GM23248 (cell line): ENCODE results near the gene ISY1. TPM values are rescaled to one million over a fixed set of nuclear protein-coding genes. Genes with fewer than 3 reads are reported as not detected.

ENCODE experiments used
- DNase-seq: peaks from one replicate; pipeline ENCODE4 v3.0.0-alpha.2; 2015
- H2AFZ ChIP-seq: fragments of 200-600 bp; sonication (generic); 2 replicates; pipeline ENCODE4 v1.6.1; 2016; ENCODE audit warnings: antibody characterized with exemption
- H3F3A ChIP-seq: fragments of 200-600 bp; sonication (generic); 2 replicates; pipeline ENCODE4 v1.6.1; 2016; ENCODE audit warnings: mild to moderate bottlenecking, antibody characterized with exemption, mixed run types; ENCODE audit not compliant: insufficient read depth
- H3K27ac ChIP-seq: fragments of 200-600 bp; sonication (generic); 2 replicates; pipeline ENCODE4 v1.5.1; 2016; ENCODE audit warnings: mild to moderate bottlenecking
- H3K27me3 ChIP-seq: fragments of 200-600 bp; sonication (generic); replicated peaks from 2 replicates; pipeline ENCODE4 v1.6.1; 2016; ENCODE audit warnings: mild to moderate bottlenecking; ENCODE audit not compliant: insufficient read depth
- H3K36me3 ChIP-seq: fragments of 200-600 bp; sonication (generic); 2 replicates; pipeline ENCODE4 v1.6.1; 2016; ENCODE audit warnings: low read depth, mild to moderate bottlenecking
- H3K4me1 ChIP-seq: fragments of 200-600 bp; sonication (generic); 2 replicates; pipeline ENCODE4 v1.6.1; 2016; ENCODE audit warnings: mild to moderate bottlenecking; ENCODE audit not compliant: insufficient read depth
- H3K4me2 ChIP-seq: fragments of 200-600 bp; sonication (generic); one replicate; pipeline ENCODE4 v1.6.1; 2016; ENCODE audit warnings: mild to moderate bottlenecking; ENCODE audit not compliant: unreplicated experiment
- H3K4me3 ChIP-seq: fragments of 200-600 bp; sonication (generic); 2 replicates; pipeline ENCODE4 v1.5.1; 2016; ENCODE audit warnings: mild to moderate bottlenecking
- H3K79me2 ChIP-seq: fragments of 200-600 bp; sonication (generic); 2 replicates; pipeline ENCODE4 v1.6.1; 2016; ENCODE audit warnings: mild to moderate bottlenecking; ENCODE audit not compliant: insufficient read depth
- H3K9ac ChIP-seq: fragments of 200-600 bp; sonication (generic); 2 replicates; pipeline ENCODE4 v1.6.1; 2016; ENCODE audit warnings: mild to moderate bottlenecking
- H3K9me2 ChIP-seq: fragments of 200-600 bp; sonication (generic); 2 replicates; pipeline ENCODE4 v1.6.1; 2016; ENCODE audit warnings: mixed run types, mild to moderate bottlenecking, moderate library complexity; ENCODE audit not compliant: insufficient read depth
- H3K9me3 ChIP-seq: fragments of 200-600 bp; sonication (generic); one replicate; pipeline ENCODE4 v1.6.1; 2017; ENCODE audit warnings: low read depth
- H4K20me1 ChIP-seq: fragments of 200-600 bp; sonication (generic); 2 replicates; pipeline ENCODE4 v1.6.0; 2016; ENCODE audit not compliant: insufficient read depth
- EZH2 ChIP-seq: fragments of 200-600 bp; sonication (generic); IDR thresholded peaks from 2 replicates; pipeline ENCODE4 v1.6.1; 2018; ENCODE audit warnings: antibody characterized with exemption, mild to moderate bottlenecking; ENCODE audit not compliant: insufficient read depth, poor library complexity, severe bottlenecking
- EZH2phosphoT487 ChIP-seq: fragments of 200-600 bp; sonication (generic); IDR thresholded peaks from 2 replicates; pipeline ENCODE4 v1.6.1; 2018; ENCODE audit warnings: antibody characterized with exemption, moderate library complexity, mild to moderate bottlenecking, low read depth; ENCODE audit not compliant: insufficient read depth
- WGBS, 2 experiments: methylation state at CpG; one replicate each; pipeline ENCODE4 v1.1.6; 2015 to 2017; ENCODE audit warnings: low lambda C conversion rate in 2 of 2, low coverage in 1 of 2; ENCODE audit errors: missing lambda C conversion rate in 2 of 2; 5-methylcytosine and 5-hydroxymethylcytosine counted together
- in situ Hi-C: fragments of 300-500 bp; cut with MboI; formaldehyde crosslinking; loops from 2 replicates; pipeline ENCODE4 v1.15.0; 2020
- polyA plus RNA-seq: library from polyadenylated mRNA; unstranded; fragments of >200 nt; fragmentation: Nextera tagmentation; extraction: Ambion mirVana; gene quantifications from 2 replicates; pipeline ENCODE4 v1.2.1, GENCODE V29; 2016
- total RNA-seq: library from RNA; depleted of rRNA; stranded (reverse); fragments of >200 nt; shearing (Covaris generic); gene quantifications from 2 replicates; pipeline ENCODE4 v1.2.3, GENCODE V29; 2014; rRNA removed

Gene ISY1
- total and polyA plus RNA-seq, 2 experiments from 2014 or later, result 33.8 to 51.3 TPM

- H3K9ac ChIP-seq, result no peak overlapping the region
- H3F3A ChIP-seq, result no peaks in the 10 kb centered on the region
- no peak overlapping the region for H3K27ac ChIP-seq
- no peaks in the 10 kb centered on the region for H3K27me3 ChIP-seq
- no peaks in the 10 kb centered on the region for H3K36me3 ChIP-seq
- DNase-seq, result no peak
- H2AFZ ChIP-seq, result no peak overlapping the region
- in situ Hi-C loops, result no loop called here
- 95% methylated on average over 12 of the region's 12 CpGs for WGBS, 2 experiments
- TF ChIP-seq EZH2 (no peak), EZH2phosphoT487 (no peak)
- no peaks in the 10 kb centered on the region for H3K9me2 ChIP-seq
- no peaks in the 10 kb centered on the region for H4K20me1 ChIP-seq
- H3K9me3 ChIP-seq, result no peaks in the 10 kb centered on the region
- H3K4me1 ChIP-seq, result peaks cover 2% of the 10 kb centered on the region; the same call in 1 of the 2 replicates
- no peak overlapping the region for H3K4me2 ChIP-seq
- no peaks in the 10 kb centered on the region for H3K79me2 ChIP-seq
- H3K4me3 ChIP-seq, result no peak overlapping the region
Measured at GRCh38 chr3:129085165-129085715, 75.6 kb downstream of the ISY1 start.

- Histone ChIP-seq H3K9me3 (no peaks in the 10 kb centered on the region), H3K9ac (no peak overlapping the region), H4K20me1 (no peaks in the 10 kb centered on the region), H3K4me3 (no peak overlapping the region), H3K27me3 (no peaks in the 10 kb centered on the region), H3K79me2 (no peaks in the 10 kb centered on the region), H3K4me2 (no peak overlapping the region), H3K36me3 (no peaks in the 10 kb centered on the region), H3F3A (no peaks in the 10 kb centered on the region), H3K27ac (no peak overlapping the region), H2AFZ (no peak overlapping the region), H3K4me1 (peaks cover 2% of the 10 kb centered on the region; the same call in 1 of the 2 replicates), H3K9me2 (no peaks in the 10 kb centered on the region)
- TF ChIP-seq EZH2phosphoT487, result no peak
- no peak for TF ChIP-seq EZH2
- DNase-seq, result no peak
- 67 to 73% methylated on average over 6 of the region's 6 CpGs for WGBS, 2 experiments
- in situ Hi-C loops, result no loop called here
Measured at GRCh38 chr3:129084501-129084900, 76.4 kb downstream of the ISY1 start.

GRCh38 chr3:129082026-129082425, 78.8 kb downstream of the ISY1 start:
- Histone ChIP-seq H3K4me3 (no peak overlapping the region), H3K4me2 (no peak overlapping the region), H4K20me1 (no peaks in the 10 kb centered on the region), H3K27me3 (no peaks in the 10 kb centered on the region), H3K36me3 (no peaks in the 10 kb centered on the region), H3K4me1 (no peaks in the 10 kb centered on the region), H3K9me2 (no peaks in the 10 kb centered on the region), H3K9me3 (no peaks in the 10 kb centered on the region), H3F3A (no peaks in the 10 kb centered on the region), H3K9ac (no peak overlapping the region), H2AFZ (no peak overlapping the region), H3K79me2 (no peaks in the 10 kb centered on the region), H3K27ac (no peak overlapping the region)
- WGBS, 2 experiments, result 73 to 75% methylated on average over 9 of the region's 9 CpGs
- in situ Hi-C loops, result no loop called here
- no peak for DNase-seq
- TF ChIP-seq EZH2phosphoT487 (no peak), EZH2 (no peak)

GRCh38 chr3:129081503-129081902, 79.4 kb downstream of the ISY1 start:
- TF ChIP-seq EZH2, result no peak
- Histone ChIP-seq H3K9me2 (no peaks in the 10 kb centered on the region), H3K27ac (no peak overlapping the region), H4K20me1 (no peaks in the 10 kb centered on the region), H3K79me2 (no peaks in the 10 kb centered on the region), H3K36me3 (no peaks in the 10 kb centered on the region), H2AFZ (no peak overlapping the region), H3K27me3 (no peaks in the 10 kb centered on the region), H3K4me2 (no peak overlapping the region), H3K4me3 (no peak overlapping the region), H3K9me3 (no peaks in the 10 kb centered on the region), H3F3A (no peaks in the 10 kb centered on the region), H3K4me1 (no peaks in the 10 kb centered on the region), H3K9ac (no peak overlapping the region)
- in situ Hi-C loops, result no loop called here
- 86 to 90% methylated on average over 8 of the region's 8 CpGs for WGBS, 2 experiments
- no peak for DNase-seq

GRCh38 chr3:129078510-129078909, 82.4 kb downstream of the ISY1 start:
- Histone ChIP-seq H3K4me3 (no peak overlapping the region), H3K4me2 (no peak overlapping the region), H3K9me3 (no peaks in the 10 kb centered on the region), H3K4me1 (no peaks in the 10 kb centered on the region), H2AFZ (no peak overlapping the region), H4K20me1 (no peaks in the 10 kb centered on the region), H3K9me2 (no peaks in the 10 kb centered on the region), H3F3A (no peaks in the 10 kb centered on the region), H3K9ac (no peak overlapping the region), H3K79me2 (no peaks in the 10 kb centered on the region), H3K27ac (no peak overlapping the region), H3K27me3 (no peaks in the 10 kb centered on the region), H3K36me3 (no peaks in the 10 kb centered on the region)
- in situ Hi-C loops, result no loop called here
- DNase-seq, result no peak
- TF ChIP-seq EZH2 (no peak), EZH2phosphoT487 (no peak)
- WGBS, 2 experiments, result 80 to 82% methylated on average over 6 to 8 of the region's 8 CpGs

Other genes starting within 250 kb of the ISY1 start
- gene CFAP92, start 167.0 kb downstream of the ISY1 start, total RNA-seq, result not detected in 2 replicates
- gene CFAP92, start 167.0 kb downstream of the ISY1 start, polyA plus RNA-seq, result not detected in 2 replicates
- gene EFCC1, start 159.8 kb downstream of the ISY1 start, total RNA-seq, result not detected in 2 replicates
- not detected in 2 replicates for gene EFCC1, start 159.8 kb downstream of the ISY1 start, polyA plus RNA-seq
- gene GP9, start 100.3 kb downstream of the ISY1 start, total RNA-seq, result not detected in 2 replicates
- gene GP9, start 100.3 kb downstream of the ISY1 start, polyA plus RNA-seq, result not detected in 2 replicates
- 19.7 and 21.6 TPM in 2 replicates for gene RAB43, start 39.3 kb downstream of the ISY1 start, total RNA-seq
- 6.0 and 6.9 TPM in 2 replicates for gene RAB43, start 39.3 kb downstream of the ISY1 start, polyA plus RNA-seq
- gene CNBP, start 22.8 kb upstream of the ISY1 start, total RNA-seq, result 224 and 240 TPM in 2 replicates
- 373 and 386 TPM in 2 replicates for gene CNBP, start 22.8 kb upstream of the ISY1 start, polyA plus RNA-seq
- gene COPG1, start 88.5 kb upstream of the ISY1 start, total RNA-seq, result 298 and 328 TPM in 2 replicates
- gene COPG1, start 88.5 kb upstream of the ISY1 start, polyA plus RNA-seq, result 254 and 265 TPM in 2 replicates
- gene HMCES, start 117.8 kb upstream of the ISY1 start, total RNA-seq, result 10.6 and 12.5 TPM in 2 replicates
- gene HMCES, start 117.8 kb upstream of the ISY1 start, polyA plus RNA-seq, result 33.2 and 33.5 TPM in 2 replicates